GM06990 (cell line): ENCODE results near the gene PARS2.
A peak's percentile ranks its signal among the peaks of the same experiment; 100 is the strongest.

Experiments used
- DNase-seq: peaks from one replicate; pipeline ENCODE4 v3.0.0-alpha.2; 2011; ENCODE audit not compliant: insufficient read length; ENCODE audit errors: extremely low read depth
- H3K27me3 ChIP-seq: replicated peaks from 2 replicates; pipeline ENCODE4 v1.6.0; 2011; ENCODE audit warnings: low read length; ENCODE audit not compliant: control insufficient read depth, insufficient read depth
- H3K36me3 ChIP-seq: 2 replicates; pipeline ENCODE4 v1.5.1; 2011; ENCODE audit warnings: low read length; ENCODE audit not compliant: control insufficient read depth, insufficient read depth
- H3K4me3 ChIP-seq: replicated peaks from 2 replicates; pipeline ENCODE4 v1.5.1; 2011; ENCODE audit warnings: low read depth, mild to moderate bottlenecking, control low read depth, low read length
- CTCF ChIP-seq: IDR thresholded peaks from 2 replicates; pipeline ENCODE4 v1.5.1; 2011; ENCODE audit warnings: low read length, control low read depth, mild to moderate bottlenecking, inconsistent platforms; ENCODE audit not compliant: insufficient read depth, poor library complexity, severe bottlenecking

The PARS2 gene

GRCh38 chr1:54811066-54811465 lies 46.7 kb upstream of the PARS2 start:
- no peaks in the 10 kb centered on the region for H3K36me3 ChIP-seq
- TF ChIP-seq CTCF: no peak
- H3K27me3 ChIP-seq: no peaks in the 10 kb centered on the region
- no peak overlapping the region for H3K4me3 ChIP-seq
- DNase-seq: no peak

GRCh38 chr1:54810153-54810942 lies 46.0 kb upstream of the PARS2 start:
- H3K4me3 ChIP-seq: no peak overlapping the region
- DNase-seq: peak; percentile 36
- no peaks in the 10 kb centered on the region for H3K36me3 ChIP-seq
- no peaks in the 10 kb centered on the region for H3K27me3 ChIP-seq
- TF ChIP-seq CTCF: peak; percentile 89

GRCh38 chr1:54809496-54810074 lies 45.3 kb upstream of the PARS2 start:
- Histone ChIP-seq H3K36me3 (no peaks in the 10 kb centered on the region), H3K4me3 (no peak overlapping the region), H3K27me3 (no peaks in the 10 kb centered on the region)
- no peak for DNase-seq
- no peak for TF ChIP-seq CTCF

GRCh38 chr1:54808443-54809207 lies 44.3 kb upstream of the PARS2 start:
- no peak for DNase-seq
- Histone ChIP-seq H3K27me3 (no peaks in the 10 kb centered on the region), H3K4me3 (no peak overlapping the region), H3K36me3 (no peaks in the 10 kb centered on the region)
- no peak for TF ChIP-seq CTCF

GRCh38 chr1:54807756-54808155 lies 43.4 kb upstream of the PARS2 start:
- Histone ChIP-seq H3K4me3 (no peak overlapping the region), H3K27me3 (no peaks in the 10 kb centered on the region), H3K36me3 (no peaks in the 10 kb centered on the region)
- DNase-seq: no peak
- no peak for TF ChIP-seq CTCF
